SIG-M5 (cell line): ENCODE results near the gene FMN2.
"Not testable (repeated sequence)": the region's sequence is repeated elsewhere in the genome, so short reads cannot be mapped to it uniquely, and the experiment has no call there.

ENCODE experiments used
- DNase-seq: peaks from one replicate; lab custom pipeline; 2025; lab: John Stamatoyannopoulos, UW

The FMN2 gene

DNA sequence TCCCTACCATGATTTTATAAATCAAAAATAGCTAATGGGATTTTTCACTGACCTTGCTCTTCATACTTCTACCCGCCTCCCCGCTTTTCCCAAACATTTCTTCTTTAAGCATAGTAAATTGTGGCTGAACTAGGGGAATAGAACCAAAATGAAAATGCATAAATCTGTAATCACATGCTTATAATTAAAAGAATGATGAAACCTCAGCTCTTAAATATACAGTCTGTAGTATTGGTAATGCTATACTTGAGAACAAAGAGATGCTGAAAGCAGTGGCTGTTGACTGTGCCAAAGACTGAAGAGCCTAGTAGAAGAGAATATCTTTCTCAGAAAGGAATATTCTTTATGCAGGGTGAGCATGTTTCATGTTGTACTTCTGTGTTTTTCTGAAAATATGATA is 271.1 kb downstream of the FMN2 start:
- DNase-seq, result no peak

DNA sequence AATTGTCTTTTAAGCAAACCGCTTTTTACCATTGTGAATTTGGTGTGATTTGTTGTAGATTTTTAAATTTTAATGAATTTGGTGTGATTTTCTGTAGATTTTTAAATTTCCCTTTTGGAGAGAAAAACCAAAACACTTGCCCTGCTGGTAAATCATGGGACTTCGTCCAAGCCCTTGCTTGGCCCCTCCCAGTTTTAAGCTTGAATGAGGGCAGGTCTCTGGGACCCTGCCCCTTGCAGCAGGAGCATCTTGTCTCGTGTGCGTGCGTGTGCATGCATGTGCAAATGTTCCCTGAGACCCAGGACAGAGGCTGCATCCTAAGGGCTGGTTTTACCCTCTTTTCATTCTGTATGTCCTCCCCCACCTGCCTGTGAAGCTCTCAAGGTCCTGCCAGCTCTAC is 271.6 kb downstream of the FMN2 start:
- DNase-seq, result no peak

DNA sequence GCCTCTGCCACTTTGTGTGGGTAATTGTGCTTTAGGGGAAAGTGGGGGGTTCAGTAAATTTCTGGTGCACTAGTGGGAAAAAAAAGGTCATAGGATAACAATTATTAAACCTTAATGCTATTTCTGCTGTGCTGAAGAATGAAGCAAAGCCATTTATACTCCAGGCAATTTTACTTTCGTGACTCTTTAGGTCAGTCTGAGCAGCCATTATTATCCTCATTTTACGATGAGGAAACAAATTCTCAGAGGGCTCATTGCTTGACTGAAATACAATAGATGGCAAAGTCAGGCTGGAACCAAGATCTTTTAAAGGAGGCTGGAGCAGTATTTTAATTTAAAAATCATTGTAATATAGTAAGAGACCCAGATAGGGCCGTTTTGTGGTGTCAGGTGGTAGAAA is 272.2 kb downstream of the FMN2 start:
- DNase-seq, result no peak

DNA sequence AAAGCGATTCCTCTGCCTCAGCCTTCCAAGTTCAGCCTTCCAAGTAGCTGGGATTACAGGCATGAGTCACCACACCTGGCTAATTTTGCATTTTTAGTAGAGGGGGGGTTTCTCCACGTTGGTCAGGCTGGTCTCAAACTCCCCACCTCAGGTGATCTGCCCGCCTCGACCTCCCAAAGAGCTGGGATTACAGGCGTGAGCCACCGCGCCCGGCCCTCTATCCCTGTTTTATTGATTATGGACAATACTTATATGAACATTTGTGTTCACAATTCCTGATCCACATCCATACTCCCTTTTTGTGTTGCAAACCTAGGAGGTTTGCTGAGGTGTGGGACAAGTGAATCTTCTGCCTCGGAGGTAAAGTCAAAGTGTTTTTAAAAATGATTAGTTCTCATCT is 275.0 kb downstream of the FMN2 start:
- DNase-seq, result no peak

DNA sequence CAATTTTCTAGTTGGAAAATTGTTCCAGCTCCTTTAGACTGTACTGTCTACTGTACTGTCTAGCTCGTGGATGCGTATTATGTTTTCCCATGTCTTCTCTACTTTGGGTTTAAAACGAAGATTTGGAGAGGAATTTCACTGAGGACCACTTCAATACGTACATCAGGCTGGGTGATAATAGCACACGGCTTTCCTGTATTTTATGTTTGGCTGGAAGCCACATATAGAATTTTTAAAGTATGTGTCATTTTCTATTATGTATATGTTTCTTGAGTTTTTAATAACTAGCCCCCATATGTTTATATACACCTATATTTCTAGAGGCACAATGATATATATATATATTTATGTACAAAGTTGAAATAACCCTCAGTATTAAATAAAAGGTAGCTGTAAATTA is 293.9 kb downstream of the FMN2 start:
- no peak for DNase-seq

DNA sequence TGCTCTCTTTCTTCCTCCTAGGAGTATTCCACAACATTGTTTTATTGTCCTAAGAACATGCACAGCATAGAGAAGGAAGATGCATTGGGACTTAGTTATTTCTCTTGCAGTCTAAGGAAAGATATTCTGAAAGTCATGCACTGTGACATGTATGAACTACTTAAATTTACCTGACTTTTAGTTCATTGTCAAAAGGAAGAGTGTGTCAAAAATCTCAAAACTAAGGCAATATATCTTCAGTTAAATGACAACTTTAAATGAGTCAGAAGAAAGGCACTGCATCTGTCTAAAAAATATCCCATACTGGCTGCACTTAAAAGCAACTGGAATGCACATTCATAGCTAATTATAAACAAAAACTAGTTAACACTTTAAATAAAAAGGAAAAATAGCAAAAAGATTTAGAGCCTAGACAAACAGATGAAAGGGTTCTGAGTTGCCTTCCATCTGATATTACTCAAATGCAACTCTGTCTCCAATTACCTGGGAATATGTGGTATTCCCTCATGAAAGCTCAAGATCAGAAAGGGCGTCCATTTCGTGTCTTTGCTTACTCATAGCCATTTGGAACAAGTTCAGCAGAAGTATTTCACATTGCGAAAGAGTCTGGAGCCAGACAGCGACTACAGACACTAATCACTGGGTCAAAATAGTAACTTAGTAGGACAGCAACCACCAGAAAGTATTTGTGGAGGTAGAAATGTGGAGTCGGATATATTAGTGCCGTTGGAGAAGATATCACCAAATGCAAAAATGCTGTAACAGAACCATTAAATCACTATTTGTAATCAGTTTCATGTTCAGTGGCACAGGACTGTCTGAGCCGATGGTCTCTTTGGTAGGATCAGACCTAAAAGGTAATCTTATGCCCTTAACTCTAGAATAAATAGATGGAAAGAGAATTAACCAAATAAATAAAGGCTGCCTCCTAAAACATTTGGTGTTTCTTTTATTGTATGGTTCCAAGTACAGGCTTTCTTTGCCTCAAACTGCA is 294.6 kb downstream of the FMN2 start:
- no peak for DNase-seq

DNA sequence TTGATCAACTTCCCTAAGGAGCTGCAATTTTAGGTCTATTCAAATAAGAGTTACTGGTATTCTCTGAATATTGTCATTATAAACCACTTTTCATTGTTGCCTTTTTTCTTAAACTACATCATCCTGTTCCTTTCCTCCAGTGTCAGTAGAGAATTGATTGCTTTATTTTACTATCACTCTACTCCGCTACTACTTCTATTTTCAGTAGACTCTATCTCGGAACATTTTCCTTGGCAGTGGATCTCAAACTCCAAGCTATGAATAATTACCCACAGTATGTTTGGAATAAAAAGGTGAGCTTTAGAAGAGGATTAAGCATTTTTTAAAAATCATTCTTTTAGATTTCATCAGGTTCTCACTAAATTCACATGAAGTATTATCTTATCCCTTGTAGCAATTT is 295.4 kb downstream of the FMN2 start:
- no peak for DNase-seq

DNA sequence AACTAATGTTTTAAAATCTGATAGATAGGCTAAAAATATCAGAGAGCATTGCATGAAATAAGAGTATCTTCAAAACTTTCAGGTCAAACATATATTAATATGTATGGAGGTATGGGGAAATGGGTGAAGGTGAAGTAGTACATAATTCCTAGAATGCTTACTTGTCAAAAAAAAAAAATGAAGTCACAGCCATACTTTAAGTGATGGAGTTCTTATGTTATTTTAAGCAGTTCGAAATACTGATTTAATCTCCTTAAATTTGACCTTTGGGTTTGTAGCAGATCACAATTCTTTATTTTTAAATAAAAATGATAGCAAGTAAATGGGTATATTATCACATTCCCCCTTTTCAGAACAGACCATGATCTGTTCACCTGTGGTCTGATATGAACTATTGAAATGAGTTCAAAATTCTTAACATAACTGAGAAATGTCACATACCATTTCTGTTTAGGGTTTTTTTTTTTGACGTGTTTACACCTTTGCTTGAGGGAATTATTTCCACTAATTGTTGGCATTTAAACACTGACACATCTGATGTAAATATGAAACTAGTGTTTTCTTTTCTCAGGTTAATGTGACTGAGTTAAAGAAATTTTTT is 300.1 kb downstream of the FMN2 start:
- no peak for DNase-seq

DNA sequence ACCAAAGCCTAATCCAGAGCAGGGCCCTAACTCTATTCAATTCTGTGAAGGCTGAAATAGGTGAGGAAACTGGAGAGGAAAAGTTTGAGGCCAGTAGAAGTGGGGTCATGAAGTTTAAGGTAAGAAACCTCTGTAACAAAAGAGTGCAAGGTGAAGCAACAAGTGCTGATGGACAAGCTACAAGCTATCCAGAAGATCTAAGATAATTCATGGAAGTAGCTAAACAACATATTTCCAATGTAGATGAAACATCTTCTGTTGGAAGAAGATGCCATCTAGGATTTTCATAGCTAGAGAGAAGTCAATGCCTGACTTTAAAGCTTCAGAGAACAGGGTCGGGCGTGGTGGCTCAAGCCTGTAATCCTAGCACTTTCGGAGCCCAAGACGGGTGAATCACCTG is 302.7 kb downstream of the FMN2 start:
- no peak for DNase-seq

DNA sequence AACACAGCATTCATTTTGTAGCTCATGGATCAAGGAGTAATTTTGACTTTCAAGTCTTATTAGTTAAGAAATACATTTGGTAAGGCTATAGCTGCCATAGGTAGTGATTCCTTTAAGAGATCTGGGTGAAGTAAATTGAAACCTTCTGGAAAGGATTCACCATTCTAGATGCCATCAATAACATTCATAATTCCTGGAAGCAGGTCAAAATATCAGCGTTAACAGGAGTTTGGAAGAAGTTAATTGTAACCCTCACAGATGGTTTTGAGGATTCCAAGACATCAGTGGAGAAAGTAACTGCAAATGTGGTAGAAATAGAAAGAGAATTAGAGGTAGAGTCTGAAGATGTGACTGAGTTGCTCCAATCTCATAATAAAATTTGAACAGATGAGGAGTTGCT is 303.7 kb downstream of the FMN2 start:
- DNase-seq, result no peak

DNA sequence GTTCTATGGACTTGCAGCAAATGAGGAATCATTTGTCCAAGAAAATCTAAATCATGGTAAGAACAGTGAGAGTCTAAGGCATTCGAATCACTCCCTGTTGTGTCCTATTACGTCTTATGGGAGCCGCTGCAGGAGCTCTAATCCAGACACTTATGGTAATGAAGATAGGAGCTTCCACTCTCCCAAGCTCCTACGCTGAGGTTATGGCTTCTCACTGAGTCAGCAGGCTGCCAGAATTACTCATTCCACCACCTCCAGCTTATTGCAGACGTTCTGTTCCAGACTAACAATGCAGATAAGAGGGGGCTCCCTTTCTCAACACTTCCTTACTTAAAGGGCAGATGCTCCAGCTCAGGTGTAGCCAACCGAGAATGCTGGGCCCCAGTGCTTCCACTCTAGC is 307.7 kb downstream of the FMN2 start:
- no peak for DNase-seq

DNA sequence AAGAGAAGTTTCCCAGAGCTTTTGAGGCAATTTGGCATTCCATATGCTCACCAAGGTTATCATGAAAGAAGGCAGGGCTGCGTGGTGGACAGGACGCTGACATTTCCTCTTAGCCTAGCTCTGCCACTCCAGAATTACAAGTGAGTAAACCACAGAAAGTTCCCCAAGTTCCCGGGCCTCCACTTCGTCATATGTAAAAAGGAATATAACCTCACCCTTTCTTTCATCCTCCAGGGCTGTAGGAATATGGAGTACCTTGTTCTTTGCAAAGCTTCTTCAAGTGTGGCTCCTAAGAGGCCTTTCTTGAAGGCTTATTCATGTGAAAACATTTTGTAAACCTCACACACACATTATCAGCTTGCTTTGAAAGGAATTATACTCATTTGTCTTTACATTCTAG is 310.0 kb downstream of the FMN2 start:
- DNase-seq, result no peak

DNA sequence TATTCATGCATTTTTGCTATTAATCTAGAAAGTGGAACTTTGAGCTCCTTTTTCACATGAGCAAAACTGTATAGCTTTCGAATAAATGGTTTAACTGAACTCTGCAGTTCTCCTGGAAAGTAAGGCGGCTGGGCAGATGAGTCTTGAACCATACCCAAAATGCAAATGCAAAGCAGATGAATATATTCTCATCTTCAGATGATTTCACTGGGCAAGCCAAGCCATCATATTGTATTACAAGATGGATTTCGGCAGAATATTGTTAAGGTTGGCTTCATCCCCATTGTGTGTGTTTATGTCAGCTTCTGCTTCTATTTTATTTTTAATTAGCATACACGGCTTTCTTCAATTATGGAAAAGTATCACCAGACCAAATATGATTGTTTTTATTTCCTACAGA is 310.6 kb downstream of the FMN2 start:
- no peak for DNase-seq

DNA sequence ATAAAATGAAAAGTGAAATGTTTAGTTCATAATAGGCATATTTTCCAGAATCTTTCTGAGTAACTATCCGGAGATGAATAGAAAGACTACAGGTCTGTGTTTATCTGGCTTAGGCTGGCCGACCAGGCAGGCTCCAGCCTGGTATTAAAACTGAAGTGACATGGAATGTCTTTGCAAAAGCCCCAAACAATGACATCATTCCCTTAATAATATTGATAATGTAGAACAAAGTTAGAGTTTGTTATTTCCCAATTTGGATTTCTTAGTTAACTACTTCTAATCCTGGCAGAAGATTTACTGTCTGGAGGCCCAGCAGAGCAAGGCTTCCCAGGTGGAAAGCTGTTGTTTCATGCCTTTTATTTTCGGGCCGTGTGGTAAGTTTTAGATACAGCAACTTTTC is 312.6 kb downstream of the FMN2 start:
- no peak for DNase-seq

DNA sequence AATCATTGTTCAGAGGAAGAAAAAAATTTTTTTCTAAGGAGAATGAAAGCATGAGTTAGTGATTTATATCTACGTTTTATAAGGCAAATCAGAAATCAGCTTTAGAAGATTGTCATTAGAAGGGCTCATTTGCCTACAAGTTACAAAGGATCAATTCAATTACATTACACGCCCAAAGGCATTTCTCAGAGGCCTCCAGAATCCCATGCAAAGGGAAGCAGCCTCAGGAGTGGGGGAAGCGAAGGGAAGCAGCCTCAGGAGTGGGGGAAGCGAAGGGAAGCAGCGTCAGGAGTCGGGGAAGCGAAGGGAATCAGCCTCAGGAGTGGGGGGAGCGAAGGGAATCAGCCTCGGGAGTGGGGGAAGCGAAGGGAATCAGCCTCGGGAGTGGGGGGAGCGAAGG is 314.1 kb downstream of the FMN2 start:
- no peak for DNase-seq

DNA sequence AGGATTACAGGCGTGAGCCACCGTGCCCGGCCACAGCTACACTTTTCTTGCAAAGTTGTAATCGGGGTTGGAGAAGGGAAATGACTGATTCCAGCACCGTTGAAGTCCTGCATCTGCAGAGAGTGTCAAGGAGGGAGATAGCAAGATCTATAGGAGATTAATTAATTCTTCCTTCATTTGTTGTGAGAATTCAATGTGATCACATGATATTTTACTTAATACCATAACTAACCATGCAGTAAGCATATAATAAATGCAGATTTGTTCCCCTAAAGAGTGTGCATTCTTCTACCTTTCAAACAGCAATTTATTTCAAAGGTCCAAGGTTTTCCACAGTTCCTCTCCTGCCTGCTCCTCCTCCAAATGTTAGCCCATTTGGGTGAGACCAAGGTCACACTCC is 315.7 kb downstream of the FMN2 start:
- DNase-seq, result no peak

DNA sequence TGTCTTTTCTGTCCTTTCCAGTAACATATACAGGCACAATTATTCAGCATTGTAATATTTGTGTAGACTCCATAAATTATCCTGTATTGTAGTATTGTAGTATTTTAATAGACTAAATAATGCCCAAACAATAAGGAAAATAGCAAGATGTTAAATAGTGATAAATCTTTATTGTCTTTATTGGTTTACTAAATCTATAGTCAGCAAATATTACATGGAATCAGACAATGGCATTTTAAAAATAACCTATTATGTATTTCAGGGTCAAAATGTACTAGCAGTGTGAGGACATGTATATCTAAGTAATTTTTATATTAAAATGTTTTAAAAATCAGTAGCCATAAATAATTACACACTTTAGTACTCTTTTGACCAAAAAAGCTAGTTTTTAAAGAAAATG is 317.9 kb downstream of the FMN2 start:
- DNase-seq, result no peak

DNA sequence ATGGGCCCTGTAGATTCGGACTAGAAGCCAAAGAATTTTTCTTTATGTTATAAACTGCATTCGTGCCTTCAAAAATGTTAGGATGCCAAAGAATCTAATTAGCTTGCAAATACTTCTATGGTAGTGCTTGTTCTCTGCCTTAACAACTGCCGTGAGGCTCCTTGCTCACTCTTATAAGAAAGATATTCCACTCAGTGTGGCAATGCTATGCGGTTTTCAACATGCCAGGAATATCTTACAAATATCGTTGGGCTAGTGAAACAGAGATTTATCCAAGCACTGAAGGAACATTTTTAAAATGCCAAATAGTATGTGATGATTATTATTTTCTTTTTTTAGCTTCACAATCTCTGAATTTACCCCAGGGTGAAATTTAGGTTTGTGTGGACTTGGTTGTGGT is 322.0 kb downstream of the FMN2 start:
- DNase-seq, result no peak

DNA sequence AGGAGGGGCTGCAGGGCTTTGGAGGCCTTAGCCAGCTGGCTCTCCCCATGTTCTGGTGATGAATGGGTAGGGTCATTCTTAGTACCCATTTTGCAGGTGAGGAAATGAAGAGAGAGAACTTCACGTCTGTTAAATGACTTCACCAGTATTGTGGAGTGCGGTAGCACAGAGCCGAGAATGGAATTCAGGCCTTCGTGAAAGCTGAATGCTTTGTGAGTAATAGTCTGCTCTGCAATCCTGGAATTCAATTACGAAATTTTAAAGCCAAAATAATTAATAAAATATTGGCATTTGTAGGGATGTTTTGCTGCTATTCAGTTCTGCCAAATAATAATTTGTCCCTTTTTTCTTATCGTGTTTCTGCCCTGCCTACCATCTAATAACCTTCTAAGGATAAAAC is 322.6 kb downstream of the FMN2 start:
- DNase-seq, result no peak

DNA sequence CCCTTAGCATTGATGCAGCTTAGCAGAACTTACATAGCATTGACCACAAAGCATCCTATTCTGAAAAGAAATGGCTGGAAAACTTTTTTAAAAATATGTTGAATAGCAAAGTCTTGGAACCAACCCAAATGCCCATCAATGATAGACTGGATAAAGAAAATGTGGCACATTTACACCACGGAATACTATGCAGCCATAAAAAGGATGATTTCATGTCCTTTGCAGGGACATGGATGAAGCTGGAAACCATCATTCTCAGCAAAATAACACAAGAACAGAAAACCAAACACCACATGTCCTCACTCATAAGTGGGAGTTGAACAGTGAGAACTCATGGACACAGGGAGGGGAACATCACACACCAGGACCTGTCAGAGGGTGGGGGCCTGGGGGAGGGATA is 323.3 kb downstream of the FMN2 start:
- not testable (repeated sequence) for DNase-seq

DNA sequence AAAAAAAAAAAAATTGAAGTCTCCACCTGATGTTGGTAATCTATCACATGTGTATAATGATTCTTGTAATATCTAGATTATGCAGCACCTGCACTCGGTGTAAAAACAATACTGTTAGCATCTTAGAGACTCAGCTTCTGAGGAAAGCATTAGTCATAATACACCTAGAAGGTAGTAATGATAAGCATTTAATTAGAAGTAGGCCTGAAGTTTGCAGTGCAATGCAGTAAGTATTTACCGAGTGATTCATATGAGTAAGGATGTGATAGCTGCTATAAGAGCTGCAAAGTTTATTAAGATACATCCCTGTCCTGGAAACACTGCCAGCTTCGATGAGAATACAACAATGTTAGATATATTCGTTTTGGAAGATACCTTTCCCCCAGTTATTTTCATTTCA is 323.8 kb downstream of the FMN2 start:
- DNase-seq, result no peak

DNA sequence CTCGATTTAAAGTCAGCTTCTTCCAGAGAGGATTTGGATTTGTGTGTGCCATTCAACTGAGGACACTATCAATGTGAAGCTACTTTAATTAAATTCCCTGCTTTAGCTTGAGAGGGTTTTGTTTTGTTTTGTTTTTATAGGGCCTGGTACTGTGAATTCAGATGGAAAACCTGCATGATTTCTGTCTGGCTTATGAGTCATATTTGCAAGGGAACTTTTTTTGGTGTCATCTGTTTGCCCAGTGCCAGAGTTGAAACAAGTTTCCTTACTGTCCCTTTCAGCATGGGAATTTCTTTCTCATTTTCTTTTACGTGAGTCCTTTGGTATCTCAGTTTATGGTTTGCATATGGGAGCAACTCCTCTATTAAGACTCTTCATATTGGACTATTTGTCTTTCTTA is 325.6 kb downstream of the FMN2 start:
- DNase-seq, result no peak

DNA sequence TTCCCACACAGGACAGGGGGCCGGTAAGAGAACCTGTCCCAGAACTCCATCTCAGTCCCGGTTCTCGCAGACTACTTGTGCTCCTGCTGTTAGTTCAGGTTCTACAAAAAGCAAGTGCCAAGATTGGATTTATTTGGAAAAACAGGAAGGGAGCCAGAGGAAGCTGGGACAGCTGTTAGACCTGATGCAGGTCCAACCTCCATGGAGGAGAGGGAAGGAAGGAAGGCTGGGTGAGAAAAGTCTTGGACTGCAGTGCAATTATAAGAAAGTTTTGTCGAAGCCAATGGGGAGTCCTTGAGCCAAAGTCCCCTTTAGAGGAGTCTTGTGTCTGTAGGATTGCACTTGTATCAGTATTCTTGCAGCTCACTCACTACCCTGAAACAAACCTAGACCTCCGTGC is 329.1 kb downstream of the FMN2 start:
- DNase-seq, result no peak
